ENCODE measurements around the gene C16orf96.

Gene C16orf96

DNA sequence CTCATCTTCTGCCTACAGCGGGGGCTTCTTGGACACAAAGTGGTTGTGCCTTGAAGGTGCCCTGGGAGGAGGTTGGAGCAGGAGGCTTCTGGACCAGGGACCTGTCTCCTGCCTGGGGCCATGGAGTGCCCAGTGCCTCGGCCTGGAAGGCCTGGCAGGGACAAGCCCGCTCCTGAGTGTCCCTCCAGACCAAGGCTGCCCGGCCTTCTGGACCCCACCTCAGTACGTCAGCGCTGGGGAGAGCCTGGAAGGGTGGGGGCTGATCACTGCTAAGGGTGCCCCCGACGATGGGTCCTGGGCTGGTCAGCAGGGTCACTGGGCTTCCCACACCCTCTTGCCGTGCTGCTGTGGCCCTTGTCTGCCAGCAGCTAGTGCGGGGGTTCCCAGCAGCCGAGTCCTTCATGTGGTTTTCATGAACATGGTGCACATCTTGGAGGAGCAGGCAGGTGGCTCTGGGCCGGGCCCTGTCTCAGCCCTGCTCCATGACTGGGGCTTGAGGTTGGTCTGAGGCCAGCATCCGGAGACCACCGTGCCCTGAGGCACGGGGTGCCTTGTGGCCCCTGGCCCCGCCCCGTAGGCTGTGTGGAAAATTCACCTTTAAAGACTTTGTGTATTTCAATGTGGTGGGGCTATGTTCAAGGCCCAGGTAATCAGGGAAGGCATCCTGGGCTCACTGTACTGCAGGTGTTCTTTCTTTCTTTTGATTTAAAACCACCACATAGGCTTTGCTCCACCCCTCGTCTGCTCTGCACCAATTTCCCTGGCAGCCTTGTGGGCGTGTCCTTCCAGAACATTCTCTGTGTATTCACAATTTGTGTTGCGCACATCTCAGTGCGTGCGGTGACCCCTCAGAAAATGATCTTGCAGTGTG lies 90.9 kb downstream of the C16orf96 start:
- Histone ChIP-seq H3K9ac (ENCODE audit: low read depth, low read length) (no peak overlapping the region), H3K9me3 (ENCODE audit: insufficient read depth, low read depth, low read length) (no peaks in the 10 kb centered on the region), H3K27ac (ENCODE audit: low read length) (no peak overlapping the region), H3K27me3 (ENCODE audit: insufficient read depth, low read length) (no peaks in the 10 kb centered on the region), H3K36me3 (ENCODE audit: insufficient read depth, low read depth, low read length) (peaks cover 14% of the 10 kb centered on the region; the same call in 1 of the 2 replicates), H3K4me3 (ENCODE audit: low read length) (no peak overlapping the region), H3K4me1 (ENCODE audit: insufficient read depth, low read length) (no peaks in the 10 kb centered on the region)

DNA sequence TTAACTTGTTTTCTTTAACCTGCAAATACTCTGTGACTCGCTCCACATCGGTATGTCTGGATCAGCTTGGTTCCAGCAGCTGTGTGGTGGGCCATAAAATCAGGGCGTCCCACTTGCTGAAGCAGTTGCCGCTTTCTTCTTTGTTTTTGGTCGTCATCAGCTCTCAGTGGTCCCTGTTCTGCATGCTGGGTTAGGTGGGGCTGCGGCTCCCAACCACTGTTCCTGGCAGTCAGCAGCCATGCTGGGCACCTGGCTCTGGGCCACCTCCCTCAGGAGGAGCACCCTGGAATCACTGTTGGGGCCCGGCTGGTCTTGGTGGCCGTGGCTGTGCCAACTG lies 91.5 kb downstream of the C16orf96 start:
- Histone ChIP-seq H3K4me3 (ENCODE audit: low read length) (no peak overlapping the region), H3K4me1 (ENCODE audit: insufficient read depth, low read length) (no peaks in the 10 kb centered on the region), H3K9ac (ENCODE audit: low read depth, low read length) (no peak overlapping the region), H3K27ac (ENCODE audit: low read length) (no peak overlapping the region), H3K27me3 (ENCODE audit: insufficient read depth, low read length) (no peaks in the 10 kb centered on the region), H3K36me3 (ENCODE audit: insufficient read depth, low read depth, low read length) (peaks cover 20% of the 10 kb centered on the region; the same call in 1 of the 2 replicates), H3K9me3 (ENCODE audit: insufficient read depth, low read depth, low read length) (no peaks in the 10 kb centered on the region)

DNA sequence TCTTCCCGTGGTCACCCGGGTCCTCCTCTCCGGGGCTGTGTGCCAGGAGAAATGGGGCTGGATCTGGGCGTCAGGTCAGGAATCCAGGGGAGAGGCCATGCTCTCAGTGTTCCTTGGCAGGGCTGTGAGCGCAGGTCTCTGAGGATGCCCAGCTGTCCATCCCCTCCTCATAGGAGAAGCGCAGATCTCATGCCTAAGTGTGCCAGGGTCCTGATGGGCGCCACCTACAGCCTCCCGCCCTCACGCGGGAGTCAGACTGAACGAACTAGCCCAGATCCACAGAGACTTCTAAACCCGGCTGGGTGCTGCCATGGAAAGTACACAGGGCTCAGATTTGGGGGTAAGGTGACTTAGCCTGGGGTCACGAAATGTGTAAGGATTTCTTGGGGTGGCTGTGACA lies 92.8 kb downstream of the C16orf96 start:
- Histone ChIP-seq H3K4me3 (ENCODE audit: low read length) (no peak overlapping the region), H3K27me3 (ENCODE audit: insufficient read depth, low read length) (no peaks in the 10 kb centered on the region), H3K9ac (ENCODE audit: low read depth, low read length) (no peak overlapping the region), H3K36me3 (ENCODE audit: insufficient read depth, low read depth, low read length) (peaks cover 27% of the 10 kb centered on the region), H3K4me1 (ENCODE audit: insufficient read depth, low read length) (no peaks in the 10 kb centered on the region), H3K27ac (ENCODE audit: low read length) (no peak overlapping the region), H3K9me3 (ENCODE audit: insufficient read depth, low read depth, low read length) (no peaks in the 10 kb centered on the region)

DNA sequence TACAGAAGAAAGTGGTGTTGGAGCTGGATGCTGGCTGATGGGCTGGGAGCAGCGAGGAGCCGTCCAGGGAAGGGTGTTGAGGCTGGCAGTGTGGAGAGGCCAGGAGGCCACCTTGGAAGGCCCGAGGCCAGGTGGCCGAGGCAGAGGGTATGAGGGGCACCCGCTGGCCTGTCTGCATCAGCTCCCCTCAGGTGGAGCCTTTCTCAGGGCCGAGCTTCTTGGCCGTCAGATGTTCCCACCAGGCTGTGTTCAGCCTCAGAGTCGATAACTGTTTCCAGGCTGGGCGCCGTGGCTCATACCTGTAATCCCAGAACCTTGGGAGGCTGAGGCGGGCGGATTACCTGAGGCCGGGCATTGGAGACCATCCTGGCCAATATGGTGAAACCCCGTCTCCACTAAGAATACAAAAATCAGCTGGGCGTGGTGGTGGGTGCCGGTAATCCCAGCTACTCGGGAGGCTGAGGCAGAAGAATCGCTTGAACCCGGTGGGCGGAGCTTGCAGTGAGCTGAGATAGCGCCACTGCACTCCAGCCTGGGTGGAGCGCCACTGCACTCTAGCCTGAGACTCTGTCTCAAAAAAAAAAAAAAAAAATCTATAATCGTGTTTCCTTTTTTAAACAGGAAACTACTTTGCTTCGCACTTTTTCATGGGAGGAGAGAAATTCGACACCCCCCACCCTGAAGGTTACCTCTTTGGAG lies 93.8 kb downstream of the C16orf96 start:
- no peaks in the 10 kb centered on the region for H3K27me3 ChIP-seq (ENCODE audit: insufficient read depth, low read length)
- no peak overlapping the region for H3K4me3 ChIP-seq (ENCODE audit: low read length)
- H3K9me3 ChIP-seq (ENCODE audit: insufficient read depth, low read depth, low read length) = no peaks in the 10 kb centered on the region
- peaks cover 37% of the 10 kb centered on the region for H3K36me3 ChIP-seq (ENCODE audit: insufficient read depth, low read depth, low read length)
- no peaks in the 10 kb centered on the region for H3K4me1 ChIP-seq (ENCODE audit: insufficient read depth, low read length)
- H3K27ac ChIP-seq (ENCODE audit: low read length) = no peak overlapping the region
- H3K9ac ChIP-seq (ENCODE audit: low read depth, low read length) = no peak overlapping the region

Measured in iPS-20b (cell line).